Measurements from ENCODE around the gene MAP3K12. TPM values are rescaled to one million over a fixed set of nuclear protein-coding genes. Genes with fewer than 3 reads are reported as not detected.

Gene MAP3K12
- total RNA-seq, 1 donor from 2014 or later, result 30.9 TPM

DNA sequence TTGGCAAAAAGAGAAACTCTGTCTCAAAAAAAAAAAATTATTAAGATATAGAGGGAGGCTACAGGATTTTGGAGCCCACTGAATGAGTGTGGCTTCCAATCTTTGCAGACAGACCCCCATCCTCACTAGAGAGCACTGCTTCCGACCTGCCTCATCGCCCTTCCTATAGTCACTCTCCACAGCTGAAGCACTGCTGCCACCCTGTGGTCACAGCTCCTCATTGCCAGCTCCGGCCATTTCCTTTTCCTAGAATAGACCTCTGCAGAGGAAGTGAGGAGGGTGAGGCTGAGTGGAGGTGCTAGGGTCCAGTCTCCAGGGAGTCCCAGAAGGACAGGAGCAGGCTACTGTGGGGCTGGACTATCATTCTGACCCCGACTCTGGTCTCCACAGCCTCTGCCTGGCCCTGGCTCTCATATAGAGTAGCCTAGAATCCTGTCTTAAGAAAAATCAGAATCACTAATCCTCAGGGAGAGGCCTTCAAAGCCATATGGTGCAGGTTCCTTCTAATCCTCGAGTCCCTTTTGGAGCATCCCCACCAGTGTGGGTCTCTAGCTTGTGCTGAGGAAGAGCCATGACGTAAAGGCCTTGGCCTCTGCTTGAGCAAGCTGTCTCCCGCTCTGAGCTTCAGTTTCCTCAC is 9.4 kb upstream of the MAP3K12 start:
- DNase-seq, result peak; percentile 70

GRCh38 chr12:53507603-53507885 is 8.3 kb upstream of the MAP3K12 start:
- DNase-seq, result no peak

- no peak for DNase-seq
Measured at GRCh38 chr12:53506881-53507602, 7.8 kb upstream of the MAP3K12 start, which contains the start of gene NPFF. TSS of gene NPFF (minus strand) at chr12:53507484. CDS start at chr12:53507474, 10 bp downstream.

DNA sequence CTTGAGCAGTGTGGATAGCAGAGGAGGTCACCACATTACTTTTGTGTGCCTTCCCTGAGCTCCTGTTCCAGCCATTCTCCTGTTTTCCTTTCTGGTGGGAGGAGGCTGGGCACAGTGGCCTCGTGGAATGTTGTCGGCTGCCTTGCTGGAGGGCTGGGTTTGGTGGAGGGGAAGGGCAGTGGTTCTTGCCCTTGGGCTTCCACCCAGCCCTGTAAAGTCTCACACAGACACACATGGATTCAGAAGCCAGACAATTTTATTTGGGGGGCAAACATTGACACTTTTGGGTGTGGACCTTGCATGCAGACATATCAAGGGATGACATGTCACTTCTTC is 7.2 kb upstream of the MAP3K12 start:
- no peak for DNase-seq

- no peak for DNase-seq
Measured at GRCh38 chr12:53505555-53506449, 6.5 kb upstream of the MAP3K12 start.

DNA sequence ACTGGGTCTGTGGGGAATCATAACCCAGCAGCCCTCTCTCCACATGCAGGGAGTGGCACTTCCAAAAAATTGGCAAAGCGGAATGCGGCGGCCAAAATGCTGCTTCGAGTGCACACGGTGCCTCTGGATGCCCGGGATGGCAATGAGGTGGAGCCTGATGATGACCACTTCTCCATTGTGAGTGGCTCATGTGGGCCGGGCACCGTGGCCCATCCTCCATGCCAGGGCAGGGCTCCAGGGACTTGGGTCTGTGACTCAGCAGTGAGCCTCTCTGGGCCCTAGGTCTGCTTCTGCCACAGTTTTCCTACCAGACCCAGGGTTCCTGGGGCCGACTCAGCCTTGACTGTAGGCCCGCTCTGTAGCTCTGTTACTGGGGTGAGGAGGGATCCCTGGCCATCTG is 5.8 kb upstream of the MAP3K12 start:
- peak; percentile 46 for DNase-seq

GRCh38 chr12:53504004-53504920 is 5.0 kb upstream of the MAP3K12 start:
- no peak for DNase-seq

DNA sequence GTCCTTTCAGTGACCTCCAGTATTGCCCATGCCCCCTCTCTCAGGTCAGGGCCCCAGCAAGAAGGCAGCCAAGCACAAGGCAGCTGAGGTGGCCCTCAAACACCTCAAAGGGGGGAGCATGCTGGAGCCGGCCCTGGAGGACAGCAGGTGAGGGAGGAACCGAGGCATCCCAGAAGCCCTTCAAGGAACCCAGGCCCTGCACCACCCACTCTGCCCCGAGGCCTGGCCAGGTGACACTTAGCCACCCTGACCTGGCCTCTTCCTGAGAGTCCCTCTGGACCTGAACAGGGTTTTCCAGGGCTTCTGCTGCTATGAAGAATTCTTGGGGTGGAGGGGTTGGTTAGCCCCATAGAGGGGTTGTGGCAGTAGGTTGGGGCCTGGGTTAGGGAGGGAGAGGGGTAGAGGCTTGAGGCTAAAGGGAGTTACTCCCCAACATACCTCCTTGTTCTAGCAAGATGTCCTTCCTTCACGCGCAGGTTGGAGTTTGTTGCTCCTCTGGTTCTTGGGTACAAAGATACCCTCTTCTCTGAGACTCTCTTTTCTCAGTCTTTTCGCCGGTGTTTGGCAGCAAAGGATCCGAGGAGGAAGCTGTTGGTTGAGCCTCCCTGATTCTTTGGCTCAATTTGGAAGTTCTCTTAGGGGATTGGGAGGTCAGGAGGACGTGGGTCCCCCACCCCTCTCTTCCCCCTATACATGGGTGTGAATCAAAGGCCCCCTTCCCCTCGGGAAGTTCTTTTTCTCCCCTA is 3.9 kb upstream of the MAP3K12 start:
- no peak for DNase-seq

- no peak for DNase-seq
Measured at GRCh38 chr12:53502331-53502730, 3.1 kb upstream of the MAP3K12 start.

DNA sequence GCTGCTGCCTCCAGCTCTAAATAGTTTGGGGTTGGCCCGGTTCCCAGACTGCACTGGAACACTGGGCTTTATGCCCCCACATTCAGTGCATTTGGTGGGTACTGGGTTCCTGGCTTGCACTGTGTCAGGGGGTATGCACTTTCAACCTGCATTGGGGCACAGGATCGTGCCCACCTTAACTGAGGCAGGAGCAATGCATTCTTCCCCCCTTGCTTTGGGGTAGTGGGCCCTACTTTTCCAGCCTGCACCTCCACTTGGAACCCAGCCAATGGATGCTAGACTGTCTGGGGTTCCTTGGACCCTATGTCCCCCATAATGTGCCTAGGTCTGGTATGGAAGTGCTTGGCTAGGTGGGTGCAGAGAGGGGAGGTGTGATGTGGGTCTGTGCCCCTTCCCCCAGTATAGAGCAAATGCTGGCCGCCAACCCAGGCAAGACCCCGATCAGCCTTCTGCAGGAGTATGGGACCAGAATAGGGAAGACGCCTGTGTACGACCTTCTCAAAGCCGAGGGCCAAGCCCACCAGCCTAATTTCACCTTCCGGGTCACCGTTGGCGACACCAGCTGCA is 2.4 kb upstream of the MAP3K12 start:
- DNase-seq, result no peak

GRCh38 chr12:53500776-53501614 is 1.7 kb upstream of the MAP3K12 start, which contains the start of gene TARBP2:
TSS of gene TARBP2 (plus strand) at chr12:53501283. CDS start at chr12:53501409, 126 bp downstream.
- peak; percentile 98 for DNase-seq

GRCh38 chr12:53500142-53500775 is 1.0 kb upstream of the MAP3K12 start:
- DNase-seq, result no peak

- no peak for DNase-seq
Measured at GRCh38 chr12:53498235-53498630, 1.0 kb downstream of the MAP3K12 start.

GRCh38 chr12:53497461-53497860 is 1.8 kb downstream of the MAP3K12 start:
- DNase-seq, result no peak

GRCh38 chr12:53496752-53497032 is 2.6 kb downstream of the MAP3K12 start:
- DNase-seq, result no peak

DNA sequence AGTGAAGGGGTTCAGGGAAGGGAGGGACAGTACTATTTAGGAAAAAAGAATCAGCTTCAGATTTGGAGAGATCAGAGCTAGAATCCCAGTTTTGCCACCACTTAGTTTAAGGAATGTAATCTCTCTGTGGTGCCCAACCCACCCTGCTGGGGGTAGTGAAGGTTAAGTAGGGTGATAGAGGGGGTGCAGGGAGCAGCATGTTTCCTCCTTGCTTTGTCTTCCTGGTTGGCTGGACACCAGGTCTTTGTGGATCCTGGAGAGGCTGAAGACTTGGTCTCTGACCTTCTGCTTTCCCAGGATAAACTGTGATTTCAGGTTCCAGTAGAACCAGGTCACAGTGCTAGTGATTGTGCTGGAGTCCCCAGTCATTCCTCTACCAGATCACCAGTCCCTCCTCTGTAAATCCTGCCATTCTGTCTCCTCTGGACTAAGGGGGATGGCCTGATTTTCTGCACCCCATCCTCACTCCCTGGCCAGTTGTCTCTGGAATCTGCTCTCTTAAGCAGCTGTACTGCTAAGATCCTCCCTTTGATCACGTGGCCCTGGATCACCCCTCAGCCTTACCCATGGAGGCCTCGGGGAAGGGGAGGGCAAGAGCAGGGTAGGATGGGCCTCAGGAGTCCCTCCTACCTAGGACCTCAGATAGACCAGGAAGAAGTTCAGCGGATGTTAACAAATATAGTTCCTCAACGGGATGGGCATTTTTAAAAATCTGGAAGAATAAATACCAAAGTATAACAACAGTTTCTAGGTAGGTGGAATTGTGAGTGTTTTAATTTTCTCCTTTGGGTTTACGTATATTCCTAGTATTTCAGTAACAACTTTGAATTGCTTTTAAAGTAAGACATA is 3.1 kb downstream of the MAP3K12 start:
- no peak for DNase-seq

GRCh38 chr12:53493610-53494391 is 5.5 kb downstream of the MAP3K12 start:
- no peak for DNase-seq

Measured in occipital lobe (tissue), 2 donors.